Vagina (tissue), 2 donors: Measurements from ENCODE around the gene SOX9.

Experiments used
- POLR2A ChIP-seq, 2 donors: fragments of 450-650 bp; IDR thresholded peaks; one replicate each; pipeline ENCODE4 v1.6.1; 2017; ENCODE audit warnings: antibody characterized with exemption in 2 of 2, mild to moderate bottlenecking in 2 of 2, moderate library complexity in 2 of 2
- POLR2AphosphoS5 ChIP-seq, 2 donors: sonication (generic); formaldehyde crosslinking; IDR thresholded peaks; one replicate each; pipeline ENCODE4 v1.9.0; 2017; ENCODE audit warnings: antibody characterized with exemption in 2 of 2, mild to moderate bottlenecking in 2 of 2, low read depth in 1 of 2; ENCODE audit not compliant: insufficient read depth in 1 of 2
- TF ChIP-seq, protein P1 (sequence below), 3 experiments: fragments of 450-650 bp in 2 of 3; fragments of 200-600 bp in 1 of 3; sonication (generic) in 1 of 3; IDR thresholded peaks; one replicate each; pipeline ENCODE4 v1.5.1; 2017 to 2019; ENCODE audit warnings: antibody characterized with exemption in 3 of 3, mild to moderate bottlenecking in 2 of 3, moderate library complexity in 2 of 3

DNA sequence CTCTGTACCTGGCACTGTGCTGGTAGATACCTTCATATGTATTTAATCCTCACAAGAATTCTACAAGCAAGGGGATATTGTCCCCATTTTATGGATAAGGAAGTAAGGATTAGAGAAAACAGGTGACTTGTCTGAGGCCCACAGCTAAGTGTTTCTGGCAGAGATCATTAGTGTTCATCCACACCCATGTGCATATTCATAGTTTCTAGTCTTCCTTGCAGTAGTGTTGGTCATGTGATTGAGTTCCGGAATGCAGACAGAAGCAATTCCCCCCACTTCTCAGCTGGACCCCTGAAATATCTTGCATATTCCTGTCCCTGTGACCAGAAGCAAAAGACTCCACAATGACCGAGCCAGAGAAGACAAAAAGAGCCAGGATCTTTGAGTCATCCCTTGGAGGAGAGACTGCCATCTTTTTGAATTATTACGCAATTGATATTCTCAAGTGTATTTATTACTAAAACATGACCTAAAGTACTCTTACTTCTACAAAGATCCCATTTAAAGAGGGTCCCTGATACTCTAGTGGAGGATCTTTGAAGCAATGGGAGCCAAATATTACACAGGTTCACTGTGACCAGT lies 43.4 kb downstream of the SOX9 start:
- TF ChIP-seq POLR2AphosphoS5 (IDR thresholded peaks at IDR 0.05; ENCODE audit: insufficient read depth in 1 of 2, low read depth in 1 of 2) = no peak
- TF ChIP-seq, protein P1, sequence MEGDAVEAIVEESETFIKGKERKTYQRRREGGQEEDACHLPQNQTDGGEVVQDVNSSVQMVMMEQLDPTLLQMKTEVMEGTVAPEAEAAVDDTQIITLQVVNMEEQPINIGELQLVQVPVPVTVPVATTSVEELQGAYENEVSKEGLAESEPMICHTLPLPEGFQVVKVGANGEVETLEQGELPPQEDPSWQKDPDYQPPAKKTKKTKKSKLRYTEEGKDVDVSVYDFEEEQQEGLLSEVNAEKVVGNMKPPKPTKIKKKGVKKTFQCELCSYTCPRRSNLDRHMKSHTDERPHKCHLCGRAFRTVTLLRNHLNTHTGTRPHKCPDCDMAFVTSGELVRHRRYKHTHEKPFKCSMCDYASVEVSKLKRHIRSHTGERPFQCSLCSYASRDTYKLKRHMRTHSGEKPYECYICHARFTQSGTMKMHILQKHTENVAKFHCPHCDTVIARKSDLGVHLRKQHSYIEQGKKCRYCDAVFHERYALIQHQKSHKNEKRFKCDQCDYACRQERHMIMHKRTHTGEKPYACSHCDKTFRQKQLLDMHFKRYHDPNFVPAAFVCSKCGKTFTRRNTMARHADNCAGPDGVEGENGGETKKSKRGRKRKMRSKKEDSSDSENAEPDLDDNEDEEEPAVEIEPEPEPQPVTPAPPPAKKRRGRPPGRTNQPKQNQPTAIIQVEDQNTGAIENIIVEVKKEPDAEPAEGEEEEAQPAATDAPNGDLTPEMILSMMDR (IDR thresholded peaks at IDR 0.05) = no peak
- TF ChIP-seq POLR2A (IDR thresholded peaks at IDR 0.05) = no peak
